K562 (cell line): Measurements from ENCODE around the gene RASL11A. TPM values are rescaled to one million over a fixed set of nuclear protein-coding genes. Genes with fewer than 3 reads are reported as not detected.
A peak's percentile ranks its signal among the peaks of the same experiment; 100 is the strongest.

Experiments used
- ATAC-seq: fragments of 200-7000 bp; cut with Tn5 transposase; 3 replicates; pipeline ENCODE4 v1.9.1; 2020; ENCODE audit warnings: moderate library complexity
- BruUV-seq: library from RNA; stranded (reverse); fragments of 400-500 nt; replicated peaks from 2 replicates; lab custom pipeline; 2021; lab: Mats Ljungman, UMichigan
- CTCF ChIA-PET: fragments of 300-600 bp; formaldehyde crosslinking; extraction: SDS; loops from one replicate; lab custom pipeline; 2021; ENCODE audit warnings: low intra/inter-chr PET ratio; lab: Yijun Ruan, JAX
- POLR2A ChIA-PET: fragments of 300-600, 350-650 bp; sonication (Branson Sonifier 250); formaldehyde crosslinking; extraction: SDS; loops from one replicate; lab custom pipeline; 2021; ENCODE audit warnings: antibody characterized with exemption, inconsistent platforms; lab: Yijun Ruan, JAX
- DNase-seq, 4 experiments: peaks; one replicate each; pipeline versions ENCODE4 v3.0.0 to v3.0.0-alpha.2; 2011 to 2018; ENCODE audit warnings: low spot score in 3 of 4, mixed read lengths in 3 of 4; ENCODE audit errors: extremely low read depth in 1 of 4
- FAIRE-seq: peaks from 2 replicates; lab custom pipeline; 2011; peaks lifted over from hg19 to GRCh38; lab: Jason Lieb, UNC
- H2AFZ ChIP-seq: 2 replicates; pipeline ENCODE4 v1.6.0; 2011; ENCODE audit warnings: low read depth, low read length, control low read depth, inconsistent platforms
- H3K27ac ChIP-seq: fragments of 200-600 bp; 3 replicates; pipeline ENCODE4 v1.8.0; 2011; ENCODE audit warnings: low read depth, mild to moderate bottlenecking, control low read depth, inconsistent platforms, low read length, moderate library complexity, mixed read lengths; ENCODE audit errors: extremely low read depth
- H3K27me3 ChIP-seq, 2 experiments: fragments of 300-600 bp in 1 of 2; 2 replicates in 1 of 2; 3 replicates in 1 of 2; pipeline versions ENCODE4 v1.6.0 to v1.8.0; 2011; ENCODE audit warnings: inconsistent platforms in 2 of 2, low read length in 2 of 2, mild to moderate bottlenecking in 1 of 2, mixed read lengths in 1 of 2, moderate library complexity in 1 of 2; ENCODE audit not compliant: control insufficient read depth in 2 of 2, insufficient read depth in 2 of 2
- H3K36me3 ChIP-seq: fragments of 300-600 bp; 3 replicates; pipeline ENCODE4 v1.8.0; 2011; ENCODE audit warnings: mild to moderate bottlenecking, low read length, inconsistent platforms; ENCODE audit not compliant: control insufficient read depth, insufficient read depth
- H3K4me1 ChIP-seq, 2 experiments: fragments of 200-600 bp in 1 of 2; replicated peaks in 1 of 2; 2 replicates in 1 of 2; 3 replicates in 1 of 2; pipeline versions ENCODE4 v1.5.1 to v1.8.0; 2011; ENCODE audit warnings: inconsistent platforms in 2 of 2, low read length in 2 of 2, mild to moderate bottlenecking in 1 of 2, mixed read lengths in 1 of 2, moderate library complexity in 1 of 2; ENCODE audit not compliant: control insufficient read depth in 2 of 2, insufficient read depth in 2 of 2
- H3K4me2 ChIP-seq: 2 replicates; pipeline ENCODE4 v1.6.1; 2011; ENCODE audit warnings: low read length, control low read depth, inconsistent platforms, mixed read lengths; ENCODE audit not compliant: insufficient read depth
- H3K4me3 ChIP-seq: fragments of 200-600 bp; sonication (generic), shearing (Covaris generic); 2 replicates; pipeline ENCODE4 v1.5.1; 2016; ENCODE audit warnings: control low read depth, inconsistent platforms
- H3K79me2 ChIP-seq: fragments of 200-600 bp; 3 replicates; pipeline ENCODE4 v1.8.0; 2011; ENCODE audit warnings: low read length, inconsistent platforms; ENCODE audit not compliant: control insufficient read depth, insufficient read depth
- H3K9ac ChIP-seq, 2 experiments: 2 replicates each; pipeline versions ENCODE4 v1.6.0 to v1.6.1; 2011; ENCODE audit warnings: low read depth in 2 of 2, low read length in 2 of 2, control low read depth in 1 of 2, inconsistent platforms in 1 of 2, mild to moderate bottlenecking in 1 of 2, mixed read lengths in 1 of 2; ENCODE audit not compliant: insufficient read depth in 1 of 2
- H3K9me1 ChIP-seq: one replicate; pipeline ENCODE4 v1.6.0; 2011; ENCODE audit warnings: inconsistent platforms, mild to moderate bottlenecking, low read length, moderate library complexity; ENCODE audit not compliant: control insufficient read depth, insufficient read depth
- H3K9me3 ChIP-seq: replicated peaks from 2 replicates; pipeline ENCODE4 v1.5.1; 2011; ENCODE audit warnings: low read depth, low read length, inconsistent platforms; ENCODE audit not compliant: control insufficient read depth, insufficient read depth
- H4K20me1 ChIP-seq: replicated peaks from 2 replicates; pipeline ENCODE4 v1.6.1; 2011; ENCODE audit warnings: low read length, inconsistent platforms, mixed read lengths; ENCODE audit not compliant: control insufficient read depth, insufficient read depth
- BMI1 ChIP-seq: fragments of 150-350 bp; IDR thresholded peaks from 2 replicates; pipeline ENCODE4 v1.6.1; 2014; ENCODE audit warnings: low read length
- CBX8 ChIP-seq: fragments of 200-600 bp; sonication (generic); IDR thresholded peaks from 2 replicates; pipeline ENCODE4 v1.6.1; 2012; ENCODE audit warnings: borderline replicate concordance, mixed run types, low read depth, mild to moderate bottlenecking, moderate library complexity, mixed read lengths, low read length, control low read depth, inconsistent platforms; ENCODE audit not compliant: poor library complexity, severe bottlenecking; ENCODE audit errors: extremely low read depth
- NR1H2 ChIP-seq: sonication (generic); formaldehyde crosslinking; IDR thresholded peaks from 2 replicates; pipeline ENCODE4 v1.4.0; 2020; ENCODE audit warnings: mild to moderate bottlenecking, missing genetic modification reagents
- ZNF134 ChIP-seq: fragments of 250-450 bp; sonication (Bioruptor Pico); conservative IDR thresholded peaks from 2 replicates; pipeline ENCODE4 v1.4.0; 2020
- ZNF384 ChIP-seq: IDR thresholded peaks from 2 replicates; pipeline ENCODE4 v1.6.1; 2012; ENCODE audit warnings: low read depth, low read length, improper control_type of control experiment
- WGBS: fragments of 100-300 bp; shearing (Covaris generic); methylation state at CpG from one replicate; pipeline ENCODE4 v1.1.6; 2016; ENCODE audit warnings: low coverage, mixed read lengths; ENCODE audit not compliant: insufficient coverage; ENCODE audit errors: missing lambda C conversion rate; 5-methylcytosine and 5-hydroxymethylcytosine counted together
- in situ Hi-C: fragments of 300-500 bp; cut with MboI; formaldehyde crosslinking; loops from 4 replicates; pipeline ENCODE4 v1.15.0; 2018; ENCODE audit warnings: inconsistent platforms, mixed read lengths
- intact Hi-C: fragments of 100-400 bp; cut with micrococcal nuclease; formaldehyde crosslinking; loops from 2 replicates; pipeline ENCODE4 v1.14.2; 2022
- polyA plus RNA-seq, 8 experiments: library from polyadenylated mRNA; depleted of rRNA in 4 of 8; stranded (reverse) in 5 of 8; unstranded in 3 of 8; fragments of >200 nt; fragmentation: Nextera tagmentation in 2 of 8; fragmentation: Illumina TruSeq in 1 of 8; extraction: Ambion mirVana in 2 of 8; extraction: Trizol in 1 of 8; gene quantifications; 2 replicates each; pipeline versions ENCODE4 v1.2.1 to v1.2.3, GENCODE V29; 2011 to 2014; ENCODE audit warnings: inconsistent platforms in 1 of 8, missing spikeins in 1 of 8
- total RNA-seq, 7 experiments: library from RNA; depleted of rRNA in 6 of 7; stranded (reverse); fragments of >200 nt in 6 of 7; fragmentation: Illumina TruSeq in 2 of 7; extraction: Trizol in 2 of 7; gene quantifications; 2 replicates each; pipeline versions ENCODE4 v1.2.1 to v1.2.3, GENCODE V29; 2011 to 2021; ENCODE audit warnings: low replicate concordance in 1 of 7

RASL11A gene
- total and polyA plus RNA-seq, 9 of the 15 experiments (the other 6 are each of a cell fraction or from before 2014, with no cell fraction given): 0.11 to 2.2 (median 1.5) TPM; not detected in 1

- intact Hi-C loops: no loop called here
- peaks cover 11 to 16% of the 10 kb centered on the region in 2 experiments for H3K27me3 ChIP-seq
- H4K20me1 ChIP-seq: no peaks in the 10 kb centered on the region
- no TSS peak for BruUV-seq
- no peak overlapping the region for H2AFZ ChIP-seq
- ChIA-PET POLR2A (no interaction called here), CTCF (no interaction called here)
- FAIRE-seq (no peak), DNase-seq (no peak), ATAC-seq (no peak)
- H3K4me1 ChIP-seq: no peaks in the 10 kb centered on the region
- H3K4me2 ChIP-seq: no peak overlapping the region
- H3K9ac ChIP-seq: no peak overlapping the region
- no peaks in the 10 kb centered on the region for H3K9me3 ChIP-seq
- H3K79me2 ChIP-seq: no peaks in the 10 kb centered on the region
- in situ Hi-C loops: no loop called here
- H3K27ac ChIP-seq: no peak overlapping the region
- H3K9me1 ChIP-seq: no peaks in the 10 kb centered on the region
- 0 out of 2 replicates have a peak, but pooled peaks have one; percentile 39 for TF ChIP-seq BMI1
- peak; percentile 75 for TF ChIP-seq CBX8
- TF ChIP-seq ZNF384: no peak
- no peaks in the 10 kb centered on the region for H3K36me3 ChIP-seq
- 0% methylated on average over 4 of the region's 4 CpGs for WGBS
- no peak overlapping the region for H3K4me3 ChIP-seq
Measured at GRCh38 chr13:27302643-27303262, 32.1 kb downstream of the RASL11A start.

GRCh38 chr13:27304099-27304498, 33.5 kb downstream of the RASL11A start:
- Histone ChIP-seq H4K20me1 (no peaks in the 10 kb centered on the region), H2AFZ (no peak overlapping the region), H3K27me3 (peaks cover 15 to 24% of the 10 kb centered on the region in 2 experiments), H3K27ac (no peak overlapping the region), H3K9me3 (no peaks in the 10 kb centered on the region), H3K36me3 (no peaks in the 10 kb centered on the region), H3K9me1 (no peaks in the 10 kb centered on the region), H3K4me2 (no peak overlapping the region), H3K9ac (no peak overlapping the region), H3K79me2 (no peaks in the 10 kb centered on the region), H3K4me1 (no peaks in the 10 kb centered on the region), H3K4me3 (no peak overlapping the region)
- ATAC-seq (no peak), DNase-seq (no peak), FAIRE-seq (no peak)
- BruUV-seq: no TSS peak
- in situ Hi-C loops: no loop called here
- intact Hi-C loops: no loop called here
- CTCF ChIA-PET: no interaction called here
- WGBS: 7% methylated on average over 4 of the region's 4 CpGs
- POLR2A ChIA-PET: no interaction called here
- peak; percentile 94 for TF ChIP-seq ZNF134 (CRISPR knock-in tag)
- no peak for TF ChIP-seq NR1H2 (CRISPR knock-in tag)
